HG02943 (cell line): ENCODE measurements around the gene SENP7.
"Not testable (repeated sequence)": the region's sequence is repeated elsewhere in the genome, so short reads cannot be mapped to it uniquely, and the experiment has no call there.

Experiments used
- ATAC-seq: cut with Tn5 transposase; IDR thresholded peaks from one replicate; pipeline ENCODE4 v1.9.1; 2021; ENCODE audit warnings: mild to moderate bottlenecking, low read depth, moderate library complexity; ENCODE audit not compliant: unreplicated experiment

SENP7 gene

GRCh38 chr3:101529816-101530685 is 17.0 kb upstream of the SENP7 start:
- ATAC-seq, result no peak

GRCh38 chr3:101527906-101528305 is 14.9 kb upstream of the SENP7 start:
- no peak for ATAC-seq

GRCh38 chr3:101527441-101527840 is 14.4 kb upstream of the SENP7 start:
- ATAC-seq, result no peak

GRCh38 chr3:101521211-101521701 is 8.2 kb upstream of the SENP7 start:
- no peak for ATAC-seq

- ATAC-seq, result no peak
Observed at GRCh38 chr3:101519685-101520365, 6.8 kb upstream of the SENP7 start.

GRCh38 chr3:101518421-101518871 is 5.4 kb upstream of the SENP7 start:
- ATAC-seq, result peak; percentile 98

GRCh38 chr3:101513419-101513986 is 491 bp upstream of the SENP7 start:
- ATAC-seq, result peak; percentile 33

- peak; percentile 43 for ATAC-seq
Observed at GRCh38 chr3:101512396-101512645, 691 bp downstream of the SENP7 start.

- ATAC-seq, result no peak
Observed at GRCh38 chr3:101509811-101510210, 3.2 kb downstream of the SENP7 start.

- no peak for ATAC-seq
Observed at GRCh38 chr3:101509281-101509680, 3.7 kb downstream of the SENP7 start.

GRCh38 chr3:101501783-101502182 is 11.2 kb downstream of the SENP7 start:
- ATAC-seq, result no peak

- ATAC-seq, result no peak
Observed at GRCh38 chr3:101500208-101500607, 12.8 kb downstream of the SENP7 start.

GRCh38 chr3:101497803-101498202 is 15.2 kb downstream of the SENP7 start:
- no peak for ATAC-seq

GRCh38 chr3:101495552-101495951 is 17.5 kb downstream of the SENP7 start:
- ATAC-seq, result no peak

- no peak for ATAC-seq
Observed at GRCh38 chr3:101484805-101485620, 28.0 kb downstream of the SENP7 start.

GRCh38 chr3:101478980-101479379 is 34.0 kb downstream of the SENP7 start:
- ATAC-seq, result no peak

GRCh38 chr3:101474841-101475552 is 38.0 kb downstream of the SENP7 start:
- ATAC-seq, result not testable (repeated sequence)

- not testable (repeated sequence) for ATAC-seq
Observed at GRCh38 chr3:101468676-101469075, 44.3 kb downstream of the SENP7 start.

GRCh38 chr3:101467310-101467663 is 45.7 kb downstream of the SENP7 start:
- not testable (repeated sequence) for ATAC-seq
